IMR-90 (cell line): ENCODE results near the gene SCAMP4.

ENCODE experiments used
- CTCF ChIP-seq: conservative IDR thresholded peaks from 2 replicates; pipeline ENCODE4 v1.5.1; 2012; ENCODE audit warnings: mild to moderate bottlenecking, low read depth, low read length, improper control_type of control experiment
- SMC3 ChIP-seq: fragments of 150-350 bp; IDR thresholded peaks from 2 replicates; pipeline ENCODE4 v1.6.1; 2016; ENCODE audit warnings: low read depth, mild to moderate bottlenecking, antibody characterized with exemption, low read length, moderate library complexity

DNA sequence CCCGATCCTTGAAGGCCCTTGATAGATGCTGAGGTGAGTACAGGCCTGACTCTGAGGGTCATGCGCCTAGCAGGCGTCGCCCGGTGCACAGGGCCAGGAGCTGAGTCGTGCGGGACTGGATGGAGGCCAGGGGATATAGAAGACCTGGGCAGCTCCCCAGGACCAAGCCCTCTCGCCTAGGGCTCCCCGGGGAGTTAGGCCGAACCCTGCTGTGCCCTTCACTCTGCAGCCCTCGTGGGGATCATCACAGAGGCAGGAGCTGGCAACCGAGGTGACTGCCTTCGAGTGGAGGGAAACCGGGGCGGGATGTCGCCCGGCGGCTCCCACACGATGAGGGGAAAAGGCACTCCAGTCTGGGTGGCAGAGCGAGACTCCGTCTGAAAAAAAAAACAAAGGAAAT, 47.4 kb downstream of the SCAMP4 start:
- TF ChIP-seq SMC3 = no peak
- no peak for TF ChIP-seq CTCF
